ENCODE measurements around the gene NR3C2.

The NR3C2 gene

GRCh38 chr4:148300877-148301276 lies 141.3 kb downstream of the NR3C2 start:
- Histone ChIP-seq H3K4me2 (ENCODE audit: insufficient read depth, low read length) (no peak overlapping the region), H3K4me1 (ENCODE audit: insufficient read depth, low read length) (no peaks in the 10 kb centered on the region), H3K79me2 (ENCODE audit: insufficient read depth, low read length) (no peaks in the 10 kb centered on the region), H3K36me3 (ENCODE audit: insufficient read depth, low read length) (no peaks in the 10 kb centered on the region), H3K9me3 (ENCODE audit: insufficient read depth, low read length, severe bottlenecking) (peaks cover 4% of the 10 kb centered on the region), H3K4me3 (ENCODE audit: low read depth in 1 of 2, low read length in 2 of 2) (no peak overlapping the region), H4K20me1 (ENCODE audit: insufficient read depth, low read length) (no peaks in the 10 kb centered on the region), H2AFZ (ENCODE audit: low read depth, low read length) (no peak overlapping the region), H3K27me3 (ENCODE audit: insufficient read depth, low read length, poor library complexity) (no peaks in the 10 kb centered on the region), H3K27ac (ENCODE audit: low read length) (no peak overlapping the region), H3K9ac (ENCODE audit: low read depth, low read length) (no peak overlapping the region)
- no peak for DNase-seq
- no peak for TF ChIP-seq CTCF (IDR thresholded peaks at IDR 0.05; ENCODE audit: borderline replicate concordance, extremely low read depth, low read length, poor library complexity, severe bottlenecking)
- TF ChIP-seq EZH2 (IDR thresholded peaks at IDR 0.05; ENCODE audit: borderline replicate concordance, low read depth, low read length, severe bottlenecking) = no peak
- ATAC-seq (ENCODE audit: insufficient read depth, low read depth) = no peak

GRCh38 chr4:148299337-148299736 lies 142.9 kb downstream of the NR3C2 start:
- Histone ChIP-seq H2AFZ (ENCODE audit: low read depth, low read length) (no peak overlapping the region), H3K79me2 (ENCODE audit: insufficient read depth, low read length) (no peaks in the 10 kb centered on the region), H3K27me3 (ENCODE audit: insufficient read depth, low read length, poor library complexity) (no peaks in the 10 kb centered on the region), H4K20me1 (ENCODE audit: insufficient read depth, low read length) (no peaks in the 10 kb centered on the region), H3K9me3 (ENCODE audit: insufficient read depth, low read length, severe bottlenecking) (peaks cover 4% of the 10 kb centered on the region), H3K27ac (ENCODE audit: low read length) (no peak overlapping the region), H3K4me3 (ENCODE audit: low read depth in 1 of 2, low read length in 2 of 2) (no peak overlapping the region), H3K4me2 (ENCODE audit: insufficient read depth, low read length) (no peak overlapping the region), H3K36me3 (ENCODE audit: insufficient read depth, low read length) (no peaks in the 10 kb centered on the region), H3K4me1 (ENCODE audit: insufficient read depth, low read length) (no peaks in the 10 kb centered on the region), H3K9ac (ENCODE audit: low read depth, low read length) (no peak overlapping the region)
- DNase-seq = no peak
- TF ChIP-seq EZH2 (IDR thresholded peaks at IDR 0.05; ENCODE audit: borderline replicate concordance, low read depth, low read length, severe bottlenecking) (no peak), CTCF (IDR thresholded peaks at IDR 0.05; ENCODE audit: borderline replicate concordance, extremely low read depth, low read length, poor library complexity, severe bottlenecking) (no peak)
- ATAC-seq (ENCODE audit: insufficient read depth, low read depth) = no peak

GRCh38 chr4:148296498-148296897 lies 145.7 kb downstream of the NR3C2 start:
- Histone ChIP-seq H3K4me1 (ENCODE audit: insufficient read depth, low read length) (no peaks in the 10 kb centered on the region), H3K27me3 (ENCODE audit: insufficient read depth, low read length, poor library complexity) (no peaks in the 10 kb centered on the region), H4K20me1 (ENCODE audit: insufficient read depth, low read length) (no peaks in the 10 kb centered on the region), H3K27ac (ENCODE audit: low read length) (no peak overlapping the region), H3K9ac (ENCODE audit: low read depth, low read length) (no peak overlapping the region), H2AFZ (ENCODE audit: low read depth, low read length) (no peak overlapping the region), H3K79me2 (ENCODE audit: insufficient read depth, low read length) (no peaks in the 10 kb centered on the region), H3K9me3 (ENCODE audit: insufficient read depth, low read length, severe bottlenecking) (peaks cover 4% of the 10 kb centered on the region), H3K36me3 (ENCODE audit: insufficient read depth, low read length) (no peaks in the 10 kb centered on the region), H3K4me3 (ENCODE audit: low read depth in 1 of 2, low read length in 2 of 2) (no peak overlapping the region), H3K4me2 (ENCODE audit: insufficient read depth, low read length) (no peak overlapping the region)
- no peak for DNase-seq
- TF ChIP-seq CTCF (IDR thresholded peaks at IDR 0.05; ENCODE audit: borderline replicate concordance, extremely low read depth, low read length, poor library complexity, severe bottlenecking) (no peak), EZH2 (IDR thresholded peaks at IDR 0.05; ENCODE audit: borderline replicate concordance, low read depth, low read length, severe bottlenecking) (no peak)
- no peak for ATAC-seq (ENCODE audit: insufficient read depth, low read depth)

GRCh38 chr4:148295642-148296041 lies 146.6 kb downstream of the NR3C2 start:
- TF ChIP-seq EZH2 (IDR thresholded peaks at IDR 0.05; ENCODE audit: borderline replicate concordance, low read depth, low read length, severe bottlenecking) (no peak), CTCF (IDR thresholded peaks at IDR 0.05; ENCODE audit: borderline replicate concordance, extremely low read depth, low read length, poor library complexity, severe bottlenecking) (no peak)
- DNase-seq (no peak), ATAC-seq (ENCODE audit: insufficient read depth, low read depth) (no peak)
- Histone ChIP-seq H3K36me3 (ENCODE audit: insufficient read depth, low read length) (no peaks in the 10 kb centered on the region), H3K4me3 (ENCODE audit: low read depth in 1 of 2, low read length in 2 of 2) (no peak overlapping the region), H3K27me3 (ENCODE audit: insufficient read depth, low read length, poor library complexity) (no peaks in the 10 kb centered on the region), H3K4me1 (ENCODE audit: insufficient read depth, low read length) (no peaks in the 10 kb centered on the region), H3K9ac (ENCODE audit: low read depth, low read length) (no peak overlapping the region), H3K79me2 (ENCODE audit: insufficient read depth, low read length) (no peaks in the 10 kb centered on the region), H3K4me2 (ENCODE audit: insufficient read depth, low read length) (no peak overlapping the region), H2AFZ (ENCODE audit: low read depth, low read length) (no peak overlapping the region), H3K9me3 (ENCODE audit: insufficient read depth, low read length, severe bottlenecking) (peaks cover under 1% of the 10 kb centered on the region), H4K20me1 (ENCODE audit: insufficient read depth, low read length) (no peaks in the 10 kb centered on the region), H3K27ac (ENCODE audit: low read length) (no peak overlapping the region)
